Psoas muscle (tissue), 8 donors: ENCODE measurements around the gene FKBP5. TPM values are rescaled to one million over a fixed set of nuclear protein-coding genes. Genes with fewer than 3 reads are reported as not detected.

Experiments
- ATAC-seq, 4 donors: fragments of 200-7000 bp; cut with Tn5 transposase; one replicate each; pipeline ENCODE4 v1.9.1; 2020; ENCODE audit warnings: moderate library complexity in 3 of 4, mild to moderate bottlenecking in 2 of 4
- DNase-seq, 2 donors: peaks; one replicate each; pipeline ENCODE4 v3.0.0-alpha.2; 2020
- H3K27ac ChIP-seq: fragments of 200-600 bp; one replicate; pipeline ENCODE4 v1.8.0; 2022
- H3K27me3 ChIP-seq, 3 donors: fragments of 200-600 bp in 1 of 3; one replicate each; pipeline versions ENCODE4 v1.6.1 to v1.8.0; 2013 to 2022; ENCODE audit warnings: low read length in 2 of 3, mild to moderate bottlenecking in 2 of 3, moderate library complexity in 1 of 3; ENCODE audit not compliant: insufficient read depth in 3 of 3
- H3K36me3 ChIP-seq, 2 donors: fragments of 200-600 bp in 1 of 2; one replicate each; pipeline versions ENCODE4 v1.6.1 to v1.8.0; 2013 to 2022; ENCODE audit warnings: low read depth in 1 of 2, mild to moderate bottlenecking in 1 of 2, moderate library complexity in 1 of 2; ENCODE audit not compliant: insufficient read depth in 1 of 2
- H3K4me1 ChIP-seq: fragments of 200-600 bp; one replicate; pipeline ENCODE4 v1.8.0; 2022
- H3K4me3 ChIP-seq: fragments of 200-600 bp; one replicate; pipeline ENCODE4 v1.8.0; 2022; ENCODE audit warnings: mild to moderate bottlenecking
- H3K9me3 ChIP-seq: fragments of 200-600 bp; one replicate; pipeline ENCODE4 v1.8.0; 2022
- CTCF ChIP-seq: fragments of 200-600 bp; IDR thresholded peaks from one replicate; pipeline ENCODE4 v1.8.0; 2022; ENCODE audit warnings: antibody characterized with exemption
- WGBS, 3 donors: extraction: QIAGEN DNeasy Blood & Tissue Kit; methylation state at CpG; one replicate each; pipeline versions ENCODE4 v1.1.6 to v1.1.7; 2013; 5-methylcytosine and 5-hydroxymethylcytosine counted together
- intact Hi-C, 2 donors: fragments of 100-400 bp; cut with DNase I; formaldehyde crosslinking; loops; one replicate each; pipeline versions ENCODE4 v1.11.0 to v1.14.2; 2022
- polyA plus RNA-seq, 3 donors: library from polyadenylated mRNA; stranded (reverse); fragments of 200-250 nt; gene quantifications; one replicate each; pipeline ENCODE4 v1.2.3, GENCODE V29; 2013
- total RNA-seq, 4 donors: library from RNA; stranded (reverse); fragmentation: NEBNext Ultra II Directional in 2 of 4; extraction: Animal tissue kit (Norgen Biotek cat#: 25700) in 2 of 4; gene quantifications; one replicate each; pipeline versions ENCODE4 v1.2.1 to v1.2.4, GENCODE V29; 2021 to 2023
- donor health status: healthy with polysubstance abuse.
- donor health status: DM: no; HTN: no; CAD: no; lungs with moderate emphysema.
- donor health status: Bipolar disorder and iron deficiency.
- donor health status: healthy.
- donor health status: DM: yes; HTN: yes; CAD: no.
- donor health status: DM: no; HTN: no; CAD: no.
- donor health status: DM: no; HTN: no; CAD: no.
- donor health status: DM: yes; HTN: yes; CAD: no.

Gene FKBP5
- total and polyA plus RNA-seq, 7 donors: 56.5 to 1,905 (median 542) TPM

- peak overlapping the region; percentile 95 for H3K27ac ChIP-seq
- ATAC-seq (no peak), DNase-seq (no peak)
- TF ChIP-seq CTCF: no peak
- intact Hi-C loops: loop anchor here in 1 of 2 donors (10.0 kb wide), 1 partner anchor 70 kb away; no protein-coding TSS in a partner anchor
- no peaks in the 10 kb centered on the region for H3K27me3 ChIP-seq
- H3K36me3 ChIP-seq: peaks cover 5 to 51% of the 10 kb centered on the region in 2 donors
- H3K4me1 ChIP-seq: peaks cover 94% of the 10 kb centered on the region
- 92 to 93% (median 92%) methylated on average over 6 of the region's 6 CpGs for WGBS, 3 donors
- H3K4me3 ChIP-seq: no peak overlapping the region
- H3K9me3 ChIP-seq: no peaks in the 10 kb centered on the region
These were observed 94.1 kb downstream of the FKBP5 start for GRCh38 chr6:35594503-35595186.

GRCh38 chr6:35592178-35592577 lies 96.5 kb downstream of the FKBP5 start:
- Histone ChIP-seq H3K4me1 (peaks cover 96% of the 10 kb centered on the region), H3K27me3 (no peaks in the 10 kb centered on the region), H3K4me3 (no peak overlapping the region), H3K27ac (peak overlapping the region; percentile 95), H3K36me3 (peaks cover 9 to 62% of the 10 kb centered on the region in 2 donors), H3K9me3 (no peaks in the 10 kb centered on the region)
- 67 to 85% (median 76%) methylated on average over 3 of the region's 3 CpGs for WGBS, 3 donors
- intact Hi-C loops: loop anchor here in 1 of 2 donors (10.0 kb wide), 1 partner anchor 73 kb away; no protein-coding TSS in a partner anchor
- TF ChIP-seq CTCF: no peak
- DNase-seq (no peak), ATAC-seq (no peak)

- H3K4me3 ChIP-seq: no peak overlapping the region
- DNase-seq: peak; percentile 63 to 87
- 6 to 37% (median 16%) methylated on average over 6 of the region's 6 CpGs for WGBS, 3 donors
- H3K4me1 ChIP-seq: peaks cover 93% of the 10 kb centered on the region
- no peaks in the 10 kb centered on the region for H3K9me3 ChIP-seq
- intact Hi-C loops: loop anchor here in 1 of 2 donors (10.0 kb wide), 1 partner anchor 74 kb away; no protein-coding TSS in a partner anchor
- TF ChIP-seq CTCF: no peak
- H3K27me3 ChIP-seq: no peaks in the 10 kb centered on the region
- ATAC-seq: peak in 3 of 4 donors; percentile 34 to 44 (median 38)
- peaks cover 12 to 62% of the 10 kb centered on the region in 2 donors for H3K36me3 ChIP-seq
- peak overlapping the region; percentile 95 for H3K27ac ChIP-seq
These were observed 98.1 kb downstream of the FKBP5 start for GRCh38 chr6:35590622-35591066.

GRCh38 chr6:35589904-35590303 lies 98.8 kb downstream of the FKBP5 start:
- peaks cover 93% of the 10 kb centered on the region for H3K4me1 ChIP-seq
- 96 to 100% (median 98%) methylated on average over 3 of the region's 3 CpGs for WGBS, 3 donors
- H3K36me3 ChIP-seq: peaks cover 12 to 60% of the 10 kb centered on the region in 2 donors
- H3K4me3 ChIP-seq: no peak overlapping the region
- ATAC-seq: peak in 3 of 4 donors; percentile 0 to 1 (median 1)
- intact Hi-C loops: loop anchor here in 1 of 2 donors (10.0 kb wide), 2 partner anchors 75 to 95 kb away; partner anchors contain the start of gene FKBP5
- H3K27ac ChIP-seq: peak overlapping the region; percentile 95
- DNase-seq: no peak
- H3K9me3 ChIP-seq: no peaks in the 10 kb centered on the region
- H3K27me3 ChIP-seq: no peaks in the 10 kb centered on the region
- no peak for TF ChIP-seq CTCF
